NOMO-1 (cell line): ENCODE results near the gene UCN.
"Not testable (repeated sequence)": the region's sequence is repeated elsewhere in the genome, so short reads cannot be mapped to it uniquely, and the experiment has no call there.

Experiments
- DNase-seq, 2 experiments: peaks; one replicate each; lab custom pipeline; 2025; ENCODE audit not compliant: unreplicated experiment in 2 of 2; lab: John Stamatoyannopoulos, UW

UCN gene

GRCh38 chr2:27308359-27308881 is at the start of gene UCN:
Gene UCN (minus strand): TSS chr2:27308445. CDS start chr2:27307895, 550 bp downstream.
- DNase-seq = no peak

DNA sequence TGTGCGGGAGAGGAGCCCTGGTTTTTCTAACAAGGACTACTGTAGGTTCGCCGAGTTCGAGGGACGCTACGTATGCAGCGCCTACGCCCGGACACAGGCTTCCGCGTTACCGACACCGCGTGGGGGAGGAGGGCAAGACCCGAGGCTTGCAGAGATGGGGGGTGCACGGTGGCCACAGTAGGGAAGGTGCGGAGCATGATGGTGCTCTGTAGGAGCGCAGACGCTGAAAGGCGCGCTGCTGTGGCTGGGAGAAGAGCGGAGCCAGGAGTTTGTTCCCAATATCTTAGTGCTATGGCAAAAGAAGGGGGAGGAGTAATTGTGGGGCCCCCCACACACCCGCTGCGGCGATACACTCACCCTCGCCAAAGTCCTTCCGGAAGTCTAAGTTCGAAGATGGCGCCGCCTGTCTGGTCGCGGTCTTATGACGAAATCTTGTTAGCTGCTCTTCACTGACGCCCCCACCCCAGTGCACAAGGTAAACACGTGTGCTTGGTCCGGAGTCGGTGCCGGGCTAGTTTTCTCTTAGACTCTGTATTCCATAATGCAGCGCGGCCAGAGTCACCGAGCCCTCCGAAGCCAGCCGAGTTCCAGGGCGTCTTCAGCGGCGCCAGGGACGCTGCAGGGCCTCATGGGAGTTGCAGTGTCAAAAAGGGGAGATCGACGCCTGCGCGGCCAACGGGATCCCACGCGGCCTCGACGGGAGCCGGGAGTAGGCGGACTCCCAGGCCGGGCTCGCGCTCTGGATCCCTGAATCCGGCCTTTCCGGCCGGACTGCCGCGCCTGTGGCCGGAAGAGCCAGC is 48.3 kb upstream of the UCN start, which contains the start of gene GTF3C2:
GTF3C2 (minus strand) TSS at position 383 of the 800 bp plus-strand sequence. CDS start 13,210 bp downstream, outside the sequence.
- DNase-seq = peak; percentile 96

- DNase-seq = peak; percentile 69 to 82
Observed at GRCh38 chr2:27356056-27356381, 47.8 kb upstream of the UCN start.

- no peak for DNase-seq
Observed at GRCh38 chr2:27354597-27354927, 46.3 kb upstream of the UCN start.

DNA sequence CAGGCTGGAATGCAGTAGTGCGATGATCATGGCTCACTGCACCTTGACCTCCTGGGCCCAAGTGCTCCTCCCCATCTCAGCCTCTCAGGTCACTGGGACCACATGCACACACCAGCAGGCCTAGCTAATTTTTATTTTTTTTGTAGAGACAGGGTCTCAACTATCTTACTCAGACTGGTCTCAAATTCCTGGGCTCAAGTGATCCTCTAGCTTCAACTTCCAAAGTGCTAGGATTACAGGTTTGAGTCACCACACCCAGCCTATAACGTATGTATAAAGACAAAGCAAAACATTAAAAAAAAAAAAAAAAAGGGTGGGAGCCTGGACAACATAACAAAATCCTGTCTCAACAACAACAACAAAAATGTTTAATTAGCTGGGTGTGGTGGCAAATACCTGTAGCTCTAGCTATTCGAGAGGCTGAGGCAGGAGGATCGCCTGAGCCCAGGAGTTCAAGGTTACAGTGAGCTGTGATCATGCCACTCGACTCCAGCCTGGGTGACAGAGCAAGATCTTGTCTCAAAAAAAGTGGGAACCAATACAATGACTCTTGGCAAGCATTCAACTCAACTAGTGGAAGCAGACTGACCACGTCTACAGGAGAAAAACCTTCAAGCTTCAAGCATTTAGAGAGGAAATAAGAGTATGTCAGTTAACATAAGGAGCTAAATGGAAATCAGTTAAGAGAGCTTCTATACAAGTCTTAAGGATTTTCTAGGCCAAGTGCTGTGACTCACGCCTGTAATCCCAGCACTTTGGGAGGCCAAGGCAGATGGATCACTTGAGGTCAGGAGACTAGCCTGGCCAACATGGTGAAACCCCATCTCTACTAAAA is 45.7 kb upstream of the UCN start:
- no peak for DNase-seq

DNA sequence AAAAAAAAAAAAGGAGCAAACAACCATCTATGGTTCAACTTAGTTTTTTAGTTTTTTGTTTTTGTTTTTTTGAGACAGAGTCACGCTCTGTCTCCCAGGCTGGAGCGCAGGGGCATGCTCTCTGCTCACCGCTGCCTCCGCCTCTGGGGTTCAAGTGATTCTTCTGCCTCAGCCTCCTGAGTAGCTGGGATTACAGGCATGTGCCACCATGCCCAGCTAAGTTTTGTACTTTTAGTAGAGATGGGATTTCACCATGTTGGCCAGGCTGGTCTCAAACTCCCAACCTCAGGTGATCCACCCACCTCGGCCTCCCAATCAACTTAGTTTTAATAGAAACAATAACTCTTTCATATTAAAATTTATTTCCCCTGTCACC is 45.1 kb upstream of the UCN start:
- not testable (repeated sequence) for DNase-seq

DNA sequence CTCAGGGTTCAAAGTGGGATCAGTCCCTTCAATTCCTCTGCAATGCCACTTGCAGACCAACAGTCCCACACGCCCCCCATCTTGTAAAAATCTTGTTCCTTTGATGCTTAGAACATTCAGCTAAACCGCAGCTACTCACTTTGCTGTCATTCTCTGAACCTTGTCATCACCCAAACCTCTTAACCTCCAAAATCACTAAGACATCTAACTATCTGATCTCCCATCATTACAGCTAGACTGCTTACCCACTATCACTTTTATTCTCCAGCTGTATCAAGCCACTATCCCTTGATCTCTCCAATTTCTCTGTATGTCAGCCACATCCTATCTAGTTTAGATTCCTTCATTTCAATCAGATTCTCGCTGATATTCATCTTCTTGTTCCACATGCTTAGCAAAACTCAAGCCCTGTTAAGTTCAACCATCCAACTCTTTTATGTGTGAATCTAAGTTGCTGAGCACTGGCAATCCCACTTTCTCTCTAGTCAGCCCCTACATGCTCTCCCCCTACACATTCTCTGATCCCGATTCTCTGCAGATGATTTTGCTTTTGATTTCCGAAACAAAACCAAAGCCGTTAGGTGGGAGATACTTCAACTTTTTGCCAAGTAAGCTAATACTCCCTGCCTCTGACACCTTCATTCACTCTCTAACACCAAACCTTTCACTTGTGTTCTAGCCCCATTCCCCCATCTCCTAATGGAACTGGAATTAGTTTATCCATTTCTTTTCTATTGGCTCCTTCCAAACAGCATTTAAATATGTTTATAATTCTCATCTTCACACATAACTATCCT is 43.8 kb upstream of the UCN start:
- DNase-seq = no peak

GRCh38 chr2:27350106-27350693 is 42.0 kb upstream of the UCN start:
- no peak for DNase-seq

- no peak for DNase-seq
Observed at GRCh38 chr2:27347641-27348040, 39.4 kb upstream of the UCN start.

- no peak for DNase-seq
Observed at GRCh38 chr2:27336173-27336572, 27.9 kb upstream of the UCN start.

GRCh38 chr2:27335311-27335710 is 27.1 kb upstream of the UCN start:
- DNase-seq = no peak

DNA sequence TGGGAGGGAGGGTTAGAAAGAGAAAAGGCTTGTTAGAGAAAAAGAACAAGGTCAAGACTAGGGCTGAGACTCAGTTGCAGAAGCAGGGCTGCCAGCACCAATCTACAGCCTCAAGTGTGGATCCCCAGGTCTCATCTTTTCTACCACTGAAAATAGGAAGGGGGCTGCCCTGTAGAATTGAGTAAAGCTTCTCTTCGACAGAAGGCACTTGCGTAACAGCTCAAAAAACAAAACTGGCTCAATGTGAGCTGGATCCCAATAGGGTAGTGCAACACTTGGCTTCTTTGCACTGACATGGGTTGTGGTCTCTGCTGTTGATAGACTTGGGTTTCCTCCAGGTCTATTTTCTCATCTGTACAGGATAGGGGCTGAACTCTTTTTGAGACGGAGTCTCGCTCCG is 16.5 kb upstream of the UCN start:
- peak; percentile 1 to 3 for DNase-seq

- no peak for DNase-seq
Observed at GRCh38 chr2:27323596-27324285, 15.5 kb upstream of the UCN start.

DNA sequence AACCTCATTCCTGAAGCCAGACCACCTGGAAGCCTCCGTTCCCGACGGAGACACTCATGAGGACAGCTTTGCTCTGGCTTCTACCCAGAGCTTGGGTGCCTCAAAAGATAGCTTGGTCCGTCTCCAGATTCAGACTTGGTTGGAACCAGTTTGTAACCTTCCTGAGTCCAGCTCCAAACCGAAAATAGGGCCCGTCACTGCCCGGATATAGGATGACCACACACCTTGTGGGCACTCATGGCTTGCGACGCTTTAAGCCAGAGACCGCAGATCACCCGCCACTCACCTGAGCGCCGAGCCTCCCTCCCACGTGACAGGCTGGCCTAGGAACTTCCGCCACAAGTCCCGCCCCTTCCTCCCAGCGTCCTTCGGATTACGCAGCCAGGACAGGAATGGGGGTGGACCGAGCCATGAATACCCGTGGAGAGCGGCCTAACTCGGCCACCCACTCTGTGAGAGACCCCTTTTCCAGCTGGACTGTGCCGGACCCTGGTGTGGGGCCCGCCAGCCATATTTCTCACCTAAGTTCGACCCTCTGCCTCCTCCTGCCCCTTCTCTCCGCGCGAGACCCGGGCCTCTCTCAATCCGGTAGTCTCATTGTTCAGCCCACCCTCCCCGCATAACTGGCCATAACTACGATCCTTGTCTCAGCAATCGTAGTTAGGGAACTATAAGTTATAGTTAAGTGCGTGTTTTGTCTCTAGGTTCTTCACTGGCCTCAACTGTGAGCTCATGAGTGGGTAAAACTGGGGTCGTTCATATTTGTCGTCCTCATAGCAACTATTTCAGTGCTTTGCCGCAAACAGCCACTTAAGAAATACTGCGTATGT is 14.7 kb upstream of the UCN start, which contains the start of gene MPV17:
MPV17 (minus strand) TSS at position 332 of the 830 bp plus-strand sequence. CDS start 580 bp downstream, outside the sequence.
- DNase-seq = peak; percentile 83 to 87

DNA sequence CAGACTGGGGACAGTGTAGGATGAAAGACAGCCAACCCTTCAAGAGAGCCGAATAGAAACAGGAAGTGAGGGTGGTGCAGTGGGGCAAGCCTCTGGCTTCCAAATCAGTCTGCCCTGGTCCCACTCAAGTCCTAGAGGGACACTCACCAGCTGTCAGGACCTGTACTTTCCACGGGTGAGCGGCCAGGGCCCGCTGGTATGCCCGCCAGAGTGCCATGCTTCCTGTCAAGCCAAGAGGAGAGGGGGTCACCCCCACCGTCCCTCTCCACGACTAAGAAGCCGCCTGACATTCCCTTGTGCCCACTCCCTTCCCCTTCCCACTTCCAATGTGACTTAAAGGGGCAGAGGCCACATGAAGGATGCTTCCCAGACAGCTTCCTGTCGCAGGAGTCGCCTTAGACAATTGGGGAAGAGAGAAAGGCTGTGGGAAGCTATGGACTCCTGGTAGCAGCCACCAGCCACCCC is 14.1 kb upstream of the UCN start:
- peak; percentile 31 to 60 for DNase-seq

GRCh38 chr2:27320958-27321543 is 12.8 kb upstream of the UCN start:
- DNase-seq = no peak

DNA sequence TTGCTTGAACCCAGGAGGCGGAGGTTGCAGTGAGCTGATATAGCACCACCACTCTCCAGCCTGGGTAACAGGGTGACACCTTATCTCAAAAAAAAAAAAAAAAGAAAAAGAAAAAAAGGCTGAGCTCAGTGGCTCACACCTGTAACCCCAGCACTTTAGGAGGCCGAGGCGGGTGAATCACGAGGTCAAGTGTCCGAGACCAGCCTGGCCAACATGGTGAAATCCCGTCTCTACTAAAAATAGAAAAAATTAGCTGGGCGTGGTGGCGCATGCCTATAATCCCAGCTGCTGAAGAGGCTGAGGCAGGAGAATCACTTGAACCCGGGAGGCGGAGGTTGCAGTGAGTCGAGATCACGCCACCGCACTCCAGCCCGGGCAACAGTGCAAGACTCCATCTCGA is 11.6 kb upstream of the UCN start:
- DNase-seq = not testable (repeated sequence)

DNA sequence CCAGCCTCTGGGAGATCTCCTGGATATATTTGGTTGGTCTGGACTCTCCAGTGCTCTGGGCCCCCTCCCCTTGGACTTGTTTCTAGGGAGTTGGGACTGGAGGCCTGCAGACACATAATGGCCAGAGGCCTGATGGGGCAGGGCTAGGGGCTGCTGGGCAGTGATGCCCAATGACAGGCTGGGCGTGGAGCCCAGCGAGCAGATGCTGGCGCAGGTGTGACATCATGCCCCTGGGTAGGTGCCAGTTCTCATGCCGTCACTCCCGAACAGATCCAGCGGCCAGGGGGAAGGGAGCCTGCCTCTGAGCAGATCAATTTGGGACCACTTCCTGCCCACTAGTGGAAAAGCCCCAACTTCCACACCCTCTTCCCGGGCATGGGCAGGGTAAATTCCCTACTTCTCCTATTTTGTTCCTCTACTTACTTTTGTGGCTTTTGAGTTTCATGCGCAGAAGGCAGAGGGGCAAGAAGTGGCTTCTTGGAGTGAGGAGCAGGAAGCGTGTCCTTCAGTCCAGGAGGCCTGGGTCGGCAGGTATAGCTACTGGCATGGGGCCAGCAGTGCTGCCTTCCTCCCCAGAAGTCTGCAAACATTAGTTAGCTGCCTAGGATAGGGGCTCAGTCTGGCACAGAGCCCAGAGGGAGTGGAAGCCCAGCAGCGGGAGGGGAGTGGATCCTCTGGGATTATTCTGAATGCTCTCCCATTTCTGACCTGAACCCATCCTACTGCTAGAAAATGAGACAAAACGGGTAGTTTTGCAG is 8.6 kb upstream of the UCN start:
- no peak for DNase-seq
